NCI-H1105 (cell line): Measurements from ENCODE around the gene PTGDR.

Experiments used
- DNase-seq: peaks from one replicate; lab custom pipeline; 2025; lab: John Stamatoyannopoulos, UW

Gene PTGDR

GRCh38 chr14:52265253-52265652 is 2.2 kb upstream of the PTGDR start:
- no peak for DNase-seq

GRCh38 chr14:52266179-52266578 is 1.3 kb upstream of the PTGDR start:
- DNase-seq: no peak

GRCh38 chr14:52266782-52267181 is 716 bp upstream of the PTGDR start:
- DNase-seq: no peak

DNA sequence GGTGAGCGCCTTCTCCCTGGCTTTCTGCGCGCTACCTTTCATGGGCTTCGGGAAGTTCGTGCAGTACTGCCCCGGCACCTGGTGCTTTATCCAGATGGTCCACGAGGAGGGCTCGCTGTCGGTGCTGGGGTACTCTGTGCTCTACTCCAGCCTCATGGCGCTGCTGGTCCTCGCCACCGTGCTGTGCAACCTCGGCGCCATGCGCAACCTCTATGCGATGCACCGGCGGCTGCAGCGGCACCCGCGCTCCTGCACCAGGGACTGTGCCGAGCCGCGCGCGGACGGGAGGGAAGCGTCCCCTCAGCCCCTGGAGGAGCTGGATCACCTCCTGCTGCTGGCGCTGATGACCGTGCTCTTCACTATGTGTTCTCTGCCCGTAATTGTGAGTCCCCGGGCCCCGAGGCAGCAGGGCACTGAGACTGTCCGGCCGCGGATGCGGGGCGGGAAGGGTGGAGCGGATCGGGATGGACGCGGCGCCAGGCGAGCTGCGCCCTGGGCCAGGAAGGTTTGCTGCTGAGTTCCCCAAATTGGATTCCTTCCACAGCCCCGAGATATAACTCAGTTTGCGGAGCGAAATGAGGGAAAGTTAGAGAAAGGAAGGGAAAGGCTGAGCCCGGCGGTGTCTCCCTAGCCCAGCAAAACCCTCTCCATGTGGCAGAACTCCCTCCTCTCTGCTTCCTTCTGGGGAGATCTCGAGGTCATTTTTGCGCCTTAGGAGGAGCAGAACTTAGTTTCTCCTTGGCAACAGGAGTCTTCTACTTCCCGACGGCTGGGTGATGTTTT is 972 bp downstream of the PTGDR start:
- DNase-seq: no peak

GRCh38 chr14:52269100-52269499 is 1.6 kb downstream of the PTGDR start:
- DNase-seq: no peak

DNA sequence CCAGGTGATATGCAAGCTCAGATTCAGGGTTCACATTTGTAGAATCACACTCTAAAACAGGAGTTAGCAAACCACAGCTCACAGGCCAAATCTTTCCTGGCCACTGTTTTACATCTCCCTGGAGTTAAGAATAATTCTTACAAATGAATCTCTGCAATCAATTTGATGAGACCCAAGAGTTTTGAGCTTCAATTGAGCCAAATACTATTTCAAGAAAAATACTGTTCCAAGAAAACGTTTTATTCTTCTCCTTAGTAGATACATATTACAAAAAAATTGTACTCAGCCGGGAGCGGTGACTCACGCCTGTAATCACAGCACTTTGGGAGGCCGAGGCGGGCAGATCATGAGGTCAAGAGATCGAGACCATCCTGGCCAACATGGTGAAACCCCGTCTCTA is 2.5 kb downstream of the PTGDR start:
- no peak for DNase-seq

DNA sequence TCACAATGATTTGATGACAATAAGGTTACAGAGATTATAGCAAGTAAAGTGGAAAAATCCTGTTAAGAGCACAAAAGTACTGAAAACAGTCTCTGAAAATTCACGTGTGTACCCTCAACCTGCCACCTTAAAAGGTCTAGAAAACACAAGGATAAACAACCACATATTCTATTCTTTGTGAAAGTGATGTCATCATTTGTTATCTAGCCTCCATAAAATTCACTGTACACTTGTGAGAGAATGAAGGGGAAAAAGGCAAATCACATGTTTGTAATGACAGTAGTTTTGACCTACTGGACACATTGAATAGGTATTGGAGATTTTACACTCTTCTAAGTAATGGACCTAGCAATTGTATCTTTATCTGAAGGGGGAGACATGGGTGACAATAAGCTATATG is 4.0 kb downstream of the PTGDR start:
- DNase-seq: no peak

DNA sequence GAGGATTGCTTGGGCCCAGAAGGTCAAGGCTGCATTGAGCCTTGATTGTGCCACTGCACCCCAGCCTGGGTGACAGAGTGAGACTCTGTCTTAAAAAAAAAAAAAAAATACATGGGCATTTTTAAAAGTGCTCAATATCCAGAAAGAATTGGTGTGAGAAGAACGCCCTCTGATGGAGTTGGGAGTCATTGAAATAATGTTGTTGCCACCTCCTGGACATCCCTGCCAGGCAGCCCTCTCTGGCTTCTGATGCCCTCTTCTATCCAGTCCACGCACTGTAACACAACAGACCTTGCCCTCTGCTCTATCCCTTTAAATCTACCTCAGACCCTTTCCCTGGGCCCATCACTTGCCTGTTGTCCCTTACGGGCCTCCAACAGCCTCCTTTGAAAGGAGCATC is 4.9 kb downstream of the PTGDR start:
- DNase-seq: no peak

- no peak for DNase-seq
Measured at GRCh38 chr14:52275372-52275771, 7.9 kb downstream of the PTGDR start.

- DNase-seq: no peak
Measured at GRCh38 chr14:52277552-52277951, 10.1 kb downstream of the PTGDR start.

- no peak for DNase-seq
Measured at GRCh38 chr14:52279408-52279807, 11.9 kb downstream of the PTGDR start.

DNA sequence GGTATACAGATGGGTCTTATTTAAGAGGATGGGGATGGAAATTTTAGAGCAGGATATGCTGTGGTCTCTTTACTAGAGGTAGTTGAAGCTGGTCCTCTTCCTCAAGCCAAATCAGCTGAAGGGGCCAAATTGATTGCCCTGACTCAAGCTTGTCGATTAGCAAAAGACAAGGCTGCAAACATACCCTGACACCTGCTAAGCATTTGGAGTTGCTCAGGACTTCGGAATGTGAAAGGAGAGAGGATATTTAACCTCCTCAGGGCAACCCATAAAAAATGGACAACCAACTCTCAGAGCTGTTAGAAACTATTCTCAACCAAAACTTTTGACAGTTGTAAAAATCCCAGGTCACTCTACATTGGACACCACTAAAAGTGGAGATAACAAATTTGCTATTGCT is 15.6 kb downstream of the PTGDR start:
- no peak for DNase-seq

DNA sequence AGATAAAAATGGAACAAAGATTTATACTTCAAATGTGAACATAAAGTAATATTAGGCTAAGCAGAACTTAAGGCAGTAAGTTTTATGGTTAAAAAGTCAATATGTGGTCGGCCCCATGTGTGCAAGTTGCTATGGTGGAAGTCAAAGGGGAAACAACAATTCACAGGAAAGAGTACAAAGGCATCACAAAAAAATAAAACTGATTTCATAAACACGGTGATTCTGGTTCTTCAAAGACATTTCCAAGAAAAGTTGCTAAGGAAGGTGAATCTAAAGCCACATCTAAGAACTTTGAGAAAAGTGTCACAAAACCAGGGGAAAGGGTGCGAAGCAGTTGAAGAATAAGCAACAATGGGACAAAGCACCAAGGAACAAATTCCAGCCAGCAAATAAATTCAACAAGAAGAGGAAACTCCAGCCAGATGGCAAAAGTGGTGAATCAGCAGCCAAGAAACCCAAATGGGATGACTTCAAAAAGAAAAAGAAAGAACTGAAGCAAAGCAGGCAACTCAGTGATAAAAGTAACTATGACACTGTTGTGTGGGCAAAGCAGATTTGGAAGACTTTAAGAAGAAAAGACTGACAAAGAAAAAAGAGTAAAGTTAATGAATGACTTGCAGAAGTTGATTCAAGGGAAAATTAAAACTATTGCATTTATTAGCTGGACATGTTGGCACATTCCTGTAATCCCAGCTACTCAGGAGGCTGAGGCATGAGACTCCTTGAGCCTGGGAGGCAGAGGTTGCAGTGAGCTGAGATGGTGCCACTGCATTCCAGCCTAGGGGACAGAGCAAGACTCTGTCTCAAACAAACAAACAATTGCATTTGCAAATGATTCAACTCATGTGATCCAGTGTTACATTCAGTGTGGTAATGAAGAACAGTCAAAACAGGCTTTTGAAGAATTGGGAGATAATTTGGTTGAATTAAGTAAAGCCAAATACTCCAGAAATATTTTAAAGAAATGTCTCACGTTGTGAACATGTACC is 19.5 kb downstream of the PTGDR start:
- DNase-seq: no peak

GRCh38 chr14:52296378-52296777 is 28.9 kb downstream of the PTGDR start:
- DNase-seq: no peak

GRCh38 chr14:52298795-52299194 is 31.3 kb downstream of the PTGDR start:
- DNase-seq: no peak

DNA sequence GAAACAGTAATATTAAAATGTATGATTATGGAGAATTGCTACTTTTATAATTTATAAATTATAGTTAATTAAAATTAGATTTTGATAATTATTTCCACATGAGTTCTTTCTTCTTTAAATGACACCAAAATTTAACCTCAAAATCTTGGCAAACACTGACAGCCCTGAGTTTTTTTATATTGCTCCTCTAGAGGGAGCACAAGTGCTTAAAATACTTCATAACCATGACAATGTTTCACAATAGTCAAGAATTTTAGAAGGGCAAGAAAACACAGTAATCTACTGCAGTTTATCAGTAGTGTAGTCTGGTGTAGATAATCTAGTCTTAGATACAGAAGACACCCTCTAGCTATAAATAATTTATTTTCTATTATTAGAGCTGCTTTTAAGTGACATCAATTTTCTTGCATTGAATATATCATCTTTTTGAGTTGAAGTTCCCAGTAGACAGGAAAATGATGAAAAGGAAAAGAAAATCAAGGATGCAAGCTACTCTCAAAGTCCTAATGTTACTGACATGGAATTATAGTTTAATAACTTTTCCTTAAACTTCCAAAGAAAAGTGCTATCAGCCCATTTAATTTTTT is 32.3 kb downstream of the PTGDR start:
- DNase-seq: peak; percentile 31

- DNase-seq: no peak
Measured at GRCh38 chr14:52303236-52303635, 35.7 kb downstream of the PTGDR start.

DNA sequence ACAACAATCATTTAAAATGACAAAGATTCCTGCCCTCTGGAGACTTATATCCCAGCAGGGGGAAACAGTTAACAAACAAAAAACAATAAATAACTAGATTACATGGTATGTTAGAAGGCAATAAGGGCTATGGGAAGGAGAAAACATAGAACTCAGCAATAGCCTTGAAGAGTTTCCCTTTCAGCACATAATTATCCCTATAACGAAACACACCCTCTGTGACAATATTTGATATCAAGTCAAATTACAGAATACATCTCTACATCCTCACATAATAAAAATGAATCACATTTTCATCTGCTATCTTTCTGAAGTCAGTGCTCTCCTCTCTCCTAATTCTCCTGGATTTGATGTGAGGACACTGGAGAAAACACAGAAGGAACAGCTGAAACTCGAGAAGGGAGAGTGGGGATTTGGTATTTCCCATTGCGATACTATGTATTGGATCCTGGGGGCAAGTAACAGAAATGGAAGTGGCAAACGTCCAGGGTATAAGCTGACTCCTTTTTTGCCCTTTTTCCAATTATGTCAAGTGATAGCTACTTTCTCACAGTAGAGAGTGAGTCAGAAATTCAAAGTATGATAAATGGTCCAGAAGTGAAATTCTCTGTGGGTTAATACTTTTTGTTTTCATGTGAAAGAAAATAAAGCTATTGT is 36.9 kb downstream of the PTGDR start:
- no peak for DNase-seq

GRCh38 chr14:52305014-52305413 is 37.5 kb downstream of the PTGDR start:
- no peak for DNase-seq

DNA sequence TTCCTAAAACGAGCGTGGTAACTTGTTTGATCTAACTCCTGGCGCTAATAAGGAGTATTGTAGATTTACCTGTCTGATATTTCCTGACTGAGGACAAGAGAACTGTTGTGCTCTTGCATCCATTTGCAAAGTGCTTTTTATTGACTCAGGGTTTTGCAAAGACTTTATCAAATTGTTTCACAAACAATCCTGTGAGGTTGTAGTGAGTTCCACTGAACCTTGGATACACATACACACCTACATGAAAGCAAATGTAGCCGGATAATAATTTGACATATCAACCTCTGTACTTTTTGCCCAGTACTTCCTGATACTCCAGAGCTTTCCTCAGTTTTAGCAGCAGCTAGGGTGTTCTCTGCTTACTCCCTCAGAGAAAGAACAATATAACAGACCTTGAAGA is 39.9 kb downstream of the PTGDR start:
- DNase-seq: no peak

GRCh38 chr14:52307905-52308304 is 40.4 kb downstream of the PTGDR start:
- no peak for DNase-seq

DNA sequence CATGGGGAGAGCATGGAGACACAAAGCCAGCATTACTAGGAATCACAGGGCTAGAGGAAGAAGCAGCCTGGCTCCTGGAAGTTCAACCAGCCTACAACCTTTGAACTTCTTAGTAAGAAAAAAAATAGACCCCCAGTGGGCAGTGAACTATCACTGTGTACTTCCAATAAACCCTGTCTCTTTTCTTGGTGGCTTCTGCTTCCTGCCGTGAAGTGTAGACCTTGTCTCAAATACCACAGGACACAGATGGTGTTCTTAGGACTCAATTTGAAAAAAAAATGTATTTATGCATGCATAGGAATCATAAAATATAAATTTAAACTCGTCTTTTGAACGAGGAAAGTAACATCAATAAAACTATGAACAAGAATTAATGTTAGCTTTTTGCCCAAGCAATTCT is 43.0 kb downstream of the PTGDR start:
- no peak for DNase-seq
